Activated CD8-positive, alpha-beta memory T cell treated with anti-CD3 and anti-CD28 coated beads, Interleukin-2, amount 50 U/mL, for 24 hours (primary cell): ENCODE results near the gene ANKRD60.

Experiments
- DNase-seq: peaks from one replicate; pipeline ENCODE4 v3.0.0-alpha.2; 2020; ENCODE audit errors: extremely low read depth

Gene ANKRD60, protein sequence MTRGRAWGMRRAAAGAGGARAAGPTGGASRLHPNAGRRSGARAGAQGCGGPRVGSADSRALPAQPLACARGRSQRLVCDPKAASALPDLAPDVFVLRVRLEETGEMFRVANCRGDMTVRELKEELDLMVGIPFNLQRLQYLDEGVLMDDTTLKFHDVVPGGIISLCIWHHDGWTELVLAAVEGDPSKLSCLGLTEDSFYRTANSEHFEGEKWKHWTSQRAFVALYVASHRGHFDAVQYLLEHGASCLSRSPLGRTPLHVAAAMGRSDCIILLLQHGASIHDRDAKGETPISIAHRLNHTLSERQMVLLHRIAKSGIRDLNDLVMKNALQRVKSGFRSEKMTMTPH

DNA sequence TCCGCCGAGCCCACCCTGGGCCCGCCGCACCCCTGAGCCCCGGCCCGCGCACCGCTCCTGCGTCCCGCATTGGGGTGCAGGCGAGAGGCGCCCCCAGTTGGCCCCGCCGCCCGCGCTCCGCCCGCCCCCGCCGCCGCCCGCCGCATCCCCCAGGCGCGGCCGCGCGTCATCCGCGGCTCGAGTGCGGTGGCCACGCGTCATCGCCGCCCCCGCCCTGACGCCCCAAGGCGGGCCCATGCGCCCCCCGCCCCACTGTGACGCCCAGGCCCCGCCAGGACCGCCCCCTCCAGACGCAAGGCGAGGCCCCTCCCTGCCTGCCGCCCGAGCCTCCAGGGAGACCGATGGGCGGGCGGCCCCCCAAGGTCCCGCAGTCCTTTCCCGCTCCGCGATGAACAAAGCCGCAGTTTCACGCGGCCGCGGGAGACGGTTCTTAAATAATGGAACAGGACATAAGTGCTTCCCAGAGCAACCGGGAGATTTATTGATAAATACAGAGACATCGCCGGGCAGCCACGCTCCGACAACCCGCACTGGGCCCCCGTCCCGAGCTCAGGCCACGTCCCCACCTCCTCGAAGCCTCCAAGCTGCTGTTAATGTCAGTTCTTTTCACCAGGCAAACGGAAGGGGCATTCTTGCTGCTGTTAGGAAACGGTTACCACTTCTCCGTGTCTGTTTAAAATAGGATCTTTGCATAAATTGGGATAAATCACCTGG lies at the start of gene ANKRD60:
Gene ANKRD60, minus strand, starts transcription at position 170 of the 714 bp plus-strand sequence. Its CDS starts 0 bp downstream, at position 170.
- DNase-seq, result no peak

DNA sequence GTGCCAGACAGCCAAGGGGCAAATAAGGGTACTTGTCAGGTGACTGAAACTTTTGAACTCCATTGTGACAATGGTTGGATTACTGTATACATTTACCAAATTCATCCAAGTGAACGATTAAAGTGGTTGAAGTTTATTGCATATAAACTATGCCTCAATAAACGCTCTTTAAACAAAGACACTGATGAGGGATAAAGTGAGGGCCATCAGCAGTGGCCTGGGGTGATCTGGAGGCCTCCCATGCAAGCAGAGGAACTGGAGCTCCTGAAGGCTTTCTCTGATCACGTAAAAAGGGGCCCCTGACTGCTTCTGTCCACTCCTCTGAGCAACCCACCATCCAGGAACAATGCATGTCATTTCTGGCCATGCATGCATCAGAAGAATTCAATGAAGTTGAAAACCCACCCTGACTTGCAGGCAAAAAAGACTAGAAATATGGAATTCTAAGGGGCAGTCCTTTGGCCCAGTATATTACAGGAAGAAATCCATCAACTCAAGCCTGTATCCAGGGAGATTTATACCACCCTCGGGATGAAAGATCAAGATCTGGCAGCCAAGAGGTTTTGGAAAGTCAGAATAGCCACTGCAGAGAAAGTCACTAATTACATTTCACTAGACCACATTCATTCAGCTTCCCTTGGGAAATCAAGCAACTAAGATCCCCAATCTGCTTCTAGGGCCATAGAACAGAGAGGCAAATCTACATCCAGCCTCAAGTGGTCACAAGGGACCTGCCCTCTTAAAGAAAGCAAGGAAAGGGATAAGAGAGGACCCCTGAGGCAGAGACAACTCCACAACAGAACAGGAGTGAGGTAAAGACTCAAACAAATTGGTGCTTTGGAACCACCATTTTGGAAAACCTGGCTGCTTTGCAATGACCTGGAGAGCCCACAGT lies 49.4 kb upstream of the ANKRD60 start:
- no peak for DNase-seq

DNA sequence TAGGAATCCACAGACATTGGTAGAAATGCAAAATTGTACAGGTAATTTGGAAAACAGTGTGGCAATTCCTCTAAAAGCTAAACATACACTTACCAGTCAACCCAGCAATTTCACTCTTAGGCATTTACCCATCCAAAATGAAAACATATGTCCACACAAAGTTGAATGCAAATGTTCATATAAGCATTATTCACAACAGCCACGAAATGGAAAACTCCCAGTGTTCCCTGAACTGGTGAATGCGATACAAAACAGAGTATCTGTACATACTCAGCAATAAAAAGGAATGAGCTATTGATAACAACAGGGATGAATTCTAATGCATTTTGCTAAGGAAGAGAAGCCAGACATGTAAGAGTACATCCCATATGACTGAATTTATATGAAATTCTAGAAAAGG lies 48.7 kb upstream of the ANKRD60 start:
- no peak for DNase-seq

DNA sequence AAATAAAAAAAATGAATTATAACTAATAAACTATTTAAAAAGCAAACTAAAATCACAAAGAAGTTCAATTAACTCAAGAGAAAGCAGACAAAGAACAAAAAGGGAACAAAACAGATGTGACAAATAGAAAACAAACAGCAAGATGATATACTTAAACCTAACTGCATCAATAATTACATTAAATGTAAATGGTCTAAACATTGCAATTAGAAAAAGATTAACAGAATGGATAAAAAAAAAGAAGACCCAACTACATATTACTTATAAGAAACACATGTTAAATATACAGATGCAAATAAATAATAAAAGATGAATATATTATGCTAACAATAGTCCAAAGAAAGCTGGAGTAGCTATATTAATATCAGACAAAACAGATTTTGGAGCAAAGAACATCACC lies 45.9 kb upstream of the ANKRD60 start:
- no peak for DNase-seq

DNA sequence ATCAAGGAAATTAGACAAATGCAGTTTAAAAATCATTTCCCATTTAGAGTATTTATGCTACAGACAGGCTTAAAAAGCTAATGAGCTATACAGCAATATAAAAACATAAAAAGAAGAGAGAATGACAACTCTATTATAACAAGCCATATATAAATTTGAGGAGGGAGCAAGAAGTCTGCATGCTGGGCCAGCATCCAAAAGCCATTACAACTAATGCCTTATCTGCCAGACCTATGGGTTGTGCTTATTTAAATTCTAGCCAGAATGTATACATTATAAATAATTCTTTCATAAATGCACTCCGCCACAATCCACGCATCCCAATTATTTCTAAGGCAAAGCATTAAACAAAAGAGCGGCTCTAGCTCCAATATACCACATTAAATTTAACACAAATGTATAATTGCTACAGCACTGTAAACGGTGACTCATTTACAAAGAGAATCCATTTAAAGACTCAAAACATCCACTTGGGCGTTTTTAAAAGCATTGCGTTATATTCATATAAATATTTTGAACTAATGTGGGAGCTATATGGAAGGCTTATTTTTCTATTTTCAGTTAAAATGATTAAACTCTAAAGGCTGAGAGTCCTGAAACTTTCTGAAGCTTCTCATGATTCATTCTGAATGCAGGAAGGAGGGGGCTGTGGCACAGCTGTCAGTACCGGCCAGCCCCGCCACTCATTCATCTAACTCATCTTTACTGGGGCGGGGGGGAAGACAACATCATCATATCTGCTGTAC lies 43.3 kb upstream of the ANKRD60 start:
- DNase-seq, result no peak

DNA sequence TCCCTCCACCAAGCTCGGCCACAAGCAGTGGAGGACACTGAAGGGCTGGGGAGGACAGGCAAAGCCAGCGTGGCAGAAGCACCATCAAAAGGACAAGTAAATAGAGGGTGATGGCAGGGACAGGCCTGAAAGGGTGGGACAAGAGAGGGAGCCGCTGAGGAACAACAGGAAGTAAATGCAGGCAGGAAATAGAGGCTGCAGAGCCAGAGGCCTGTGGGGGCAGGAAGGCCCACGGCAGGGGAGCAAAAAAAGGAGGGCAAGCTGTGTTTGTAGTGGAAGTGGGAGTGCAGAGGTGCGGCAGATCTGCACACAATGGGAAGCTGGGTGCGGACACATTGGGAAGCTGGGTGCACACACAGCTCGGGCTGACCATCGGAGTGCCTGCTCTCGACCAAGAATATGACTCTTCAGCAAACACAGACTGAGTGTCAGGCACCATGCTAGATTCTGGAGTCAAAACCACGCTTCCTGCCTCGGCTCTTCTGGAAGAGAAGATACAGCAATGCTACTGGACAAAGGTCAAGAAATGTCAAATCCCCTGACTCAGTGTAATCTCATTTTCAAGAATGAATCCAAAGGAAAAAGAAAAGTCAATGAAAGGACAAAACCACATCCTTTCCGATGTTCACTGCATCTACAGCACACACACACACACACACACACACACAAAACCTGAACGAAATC lies 40.6 kb upstream of the ANKRD60 start:
- DNase-seq, result no peak

DNA sequence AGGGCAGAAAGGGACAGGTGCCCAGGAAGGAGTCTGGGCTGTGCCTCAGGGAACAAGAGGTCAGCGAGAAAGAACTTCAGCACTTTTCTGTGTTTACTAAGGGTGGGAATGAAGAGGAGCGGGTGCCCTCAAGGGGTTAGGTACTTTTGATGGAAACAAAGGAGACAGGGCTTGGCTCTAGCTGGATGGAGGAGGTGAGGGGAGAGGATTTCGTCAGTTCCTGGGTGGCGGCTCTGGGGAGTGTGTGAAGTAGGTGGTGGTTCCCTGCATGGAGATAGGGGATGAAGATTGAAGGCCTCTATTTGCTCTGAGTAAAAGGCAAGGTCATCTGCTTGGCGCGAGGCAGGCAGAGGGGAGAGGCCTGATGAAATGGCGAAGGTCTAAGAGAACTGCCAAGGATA lies 40.0 kb upstream of the ANKRD60 start:
- DNase-seq, result no peak

DNA sequence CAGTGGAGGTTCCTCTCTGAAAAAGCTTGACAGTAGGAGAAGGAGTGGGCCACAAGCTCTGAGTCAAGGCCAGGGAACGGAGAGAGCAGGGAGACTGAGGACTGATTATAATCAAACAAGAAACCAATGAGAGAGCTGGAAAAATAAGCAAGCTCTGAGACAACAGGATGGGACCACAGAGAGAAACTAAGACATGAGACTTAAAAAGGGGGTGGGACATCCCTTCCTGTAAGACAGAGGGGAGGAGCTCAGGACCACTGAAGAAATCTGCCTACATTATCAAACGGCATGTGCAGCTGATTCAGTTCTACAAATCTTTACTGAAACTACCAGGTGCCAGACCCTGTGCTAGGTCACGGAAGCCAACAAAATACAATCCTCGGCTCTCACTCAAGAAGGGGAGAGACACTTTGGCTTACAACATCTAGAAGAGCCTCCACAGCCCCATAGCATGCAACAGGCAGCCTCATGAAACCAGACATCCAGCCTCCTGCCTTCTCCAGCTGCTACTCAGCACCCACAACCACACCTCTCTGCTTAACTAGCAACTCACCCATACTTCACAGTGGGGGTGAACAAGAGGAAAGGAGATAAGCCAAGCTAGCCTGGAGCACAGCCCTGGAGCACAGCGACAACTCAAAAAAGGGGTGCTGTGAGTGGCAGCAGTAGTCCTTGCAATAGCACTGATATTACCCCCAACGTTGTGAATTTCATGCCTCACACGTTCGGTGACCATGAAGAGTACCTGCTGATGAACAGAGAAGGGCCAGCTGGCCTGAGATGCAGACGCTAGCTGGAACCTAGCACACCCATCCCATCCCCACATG lies 39.1 kb upstream of the ANKRD60 start:
- no peak for DNase-seq

DNA sequence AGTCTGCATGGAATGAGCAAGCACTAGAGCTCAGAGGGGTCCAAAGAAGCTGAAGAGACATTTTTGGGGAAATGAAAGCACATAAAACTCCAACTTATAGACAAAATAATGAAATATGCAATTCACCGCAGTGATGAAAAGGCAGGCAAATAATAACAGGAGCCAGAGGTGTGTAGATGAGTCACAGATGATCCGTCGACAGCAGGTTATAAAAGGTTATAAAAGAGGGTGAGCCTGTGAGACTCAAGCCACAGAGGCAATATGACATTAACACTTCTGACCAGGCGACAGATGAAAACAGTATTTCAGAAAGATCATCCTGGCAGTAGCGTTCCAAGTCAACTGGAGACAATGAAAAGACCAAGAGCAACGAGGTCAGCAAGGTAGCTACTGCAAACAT lies 35.8 kb upstream of the ANKRD60 start:
- no peak for DNase-seq

DNA sequence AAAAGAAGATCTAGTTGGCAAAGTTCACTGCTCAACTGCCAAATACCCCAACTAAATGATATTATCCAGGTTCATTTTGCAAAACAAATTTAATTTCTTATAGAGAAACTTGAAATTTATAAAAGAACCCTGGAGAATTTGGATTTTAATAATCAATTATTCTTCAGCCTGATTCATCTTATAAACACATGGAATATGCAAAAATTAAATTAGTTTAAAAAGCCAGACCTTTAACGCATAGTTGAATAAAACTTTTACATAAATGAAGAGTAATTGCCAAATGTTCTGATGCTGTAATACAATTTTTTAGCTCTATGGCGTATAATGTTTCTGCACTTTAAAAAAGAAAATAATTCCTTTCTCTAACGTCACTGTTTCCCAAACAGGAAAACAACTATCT lies 33.2 kb upstream of the ANKRD60 start:
- no peak for DNase-seq

DNA sequence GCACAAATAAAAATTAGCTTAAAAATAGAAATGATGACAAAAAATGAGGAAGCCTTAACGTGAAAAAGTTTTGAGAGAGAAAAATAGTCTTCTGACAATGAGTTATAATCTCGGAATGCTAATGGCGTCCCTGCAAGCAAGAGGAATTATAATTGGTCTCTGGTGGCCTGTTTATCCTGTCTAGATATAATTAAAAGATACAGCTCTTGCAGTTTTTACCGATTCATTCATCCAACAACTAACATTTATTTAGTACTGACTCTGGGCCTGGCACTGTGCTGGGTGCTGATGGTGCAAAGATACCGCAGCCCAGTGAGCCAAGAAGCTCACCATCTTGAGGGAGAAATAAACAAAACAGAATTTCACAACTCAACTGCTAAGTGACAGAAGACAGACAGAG lies 31.6 kb upstream of the ANKRD60 start:
- no peak for DNase-seq

DNA sequence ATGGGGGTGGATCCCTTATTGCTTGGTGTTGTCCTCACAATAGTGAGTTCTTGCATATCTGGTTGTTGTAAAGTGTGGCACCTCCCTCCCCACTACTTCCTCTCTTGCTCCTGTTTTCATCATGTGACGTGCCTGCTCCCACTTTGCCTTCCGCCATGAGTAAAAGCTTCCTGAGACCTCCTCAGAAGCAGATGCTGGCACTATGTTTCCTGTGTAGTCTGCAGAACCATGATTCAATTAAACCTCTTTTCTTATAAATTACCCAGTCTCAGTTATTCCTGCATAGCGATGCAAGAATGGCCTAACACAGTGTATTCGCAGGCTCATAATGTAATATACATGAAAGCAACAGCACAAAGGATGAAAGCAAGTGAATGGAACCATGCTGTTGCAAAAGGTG lies 28.4 kb upstream of the ANKRD60 start:
- no peak for DNase-seq

DNA sequence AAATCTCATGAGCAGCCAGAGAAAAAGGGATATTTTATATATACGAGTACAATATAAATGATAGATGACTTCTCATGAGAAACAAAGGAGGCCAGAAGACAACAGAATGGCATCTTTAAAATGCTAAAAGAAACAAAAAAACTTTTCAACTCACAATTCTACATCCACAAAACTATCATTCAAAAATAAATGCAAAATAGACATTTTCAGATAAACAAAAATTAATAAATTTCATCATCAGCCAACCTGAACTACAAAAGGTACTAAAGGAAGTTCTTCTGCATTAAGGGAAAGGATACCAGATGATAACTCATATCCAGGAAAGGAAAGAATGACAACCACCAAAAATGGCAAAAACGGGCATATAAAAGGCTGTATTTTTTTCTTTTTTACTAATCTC lies 27.9 kb upstream of the ANKRD60 start:
- DNase-seq, result no peak

DNA sequence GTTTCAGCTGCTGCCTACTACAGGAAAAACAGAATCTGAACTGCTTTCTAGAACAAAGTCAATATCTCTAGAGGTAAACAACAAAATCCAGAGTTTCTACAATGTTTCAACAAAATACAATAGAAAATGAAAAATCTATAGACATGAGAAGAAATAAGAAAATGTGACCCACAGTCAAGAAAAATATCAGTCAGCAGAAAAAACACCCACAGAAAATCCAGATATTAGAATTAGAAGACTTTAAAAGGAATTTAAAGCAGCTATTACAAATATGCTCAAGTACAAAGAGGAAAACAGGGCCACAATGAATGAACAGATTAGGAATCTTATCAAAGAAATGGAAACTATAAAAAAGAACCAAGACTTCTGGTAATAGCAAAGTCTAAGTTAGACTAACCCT lies 26.4 kb upstream of the ANKRD60 start:
- DNase-seq, result no peak

DNA sequence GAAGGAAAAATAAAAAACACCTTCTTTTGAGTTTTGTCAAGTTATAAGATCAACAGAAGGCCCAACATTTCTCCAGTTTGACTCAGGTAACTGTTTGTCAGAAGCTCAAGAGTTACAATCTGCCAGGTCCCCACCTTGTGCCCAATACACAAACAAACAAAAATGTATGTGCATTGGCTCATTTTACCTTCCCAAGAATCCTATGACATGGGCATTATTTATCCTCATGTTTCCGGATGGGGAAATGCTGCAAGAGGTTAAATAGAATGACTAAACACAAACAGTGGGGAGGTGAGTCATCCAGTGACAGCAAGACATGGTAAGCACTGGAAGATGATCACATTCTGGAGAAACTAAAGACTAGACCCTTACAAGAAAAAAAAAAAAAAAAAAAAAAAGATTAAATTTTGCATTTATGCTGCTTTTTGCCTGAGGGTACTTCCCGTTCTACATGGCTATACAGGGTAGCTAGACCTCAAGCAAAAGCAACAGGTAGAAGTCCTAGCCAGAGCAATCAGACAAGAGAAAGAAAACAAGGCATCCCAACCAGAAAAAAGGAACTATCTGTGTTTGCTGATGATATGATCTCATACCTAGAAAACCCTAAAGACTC lies 23.6 kb upstream of the ANKRD60 start:
- DNase-seq, result no peak

DNA sequence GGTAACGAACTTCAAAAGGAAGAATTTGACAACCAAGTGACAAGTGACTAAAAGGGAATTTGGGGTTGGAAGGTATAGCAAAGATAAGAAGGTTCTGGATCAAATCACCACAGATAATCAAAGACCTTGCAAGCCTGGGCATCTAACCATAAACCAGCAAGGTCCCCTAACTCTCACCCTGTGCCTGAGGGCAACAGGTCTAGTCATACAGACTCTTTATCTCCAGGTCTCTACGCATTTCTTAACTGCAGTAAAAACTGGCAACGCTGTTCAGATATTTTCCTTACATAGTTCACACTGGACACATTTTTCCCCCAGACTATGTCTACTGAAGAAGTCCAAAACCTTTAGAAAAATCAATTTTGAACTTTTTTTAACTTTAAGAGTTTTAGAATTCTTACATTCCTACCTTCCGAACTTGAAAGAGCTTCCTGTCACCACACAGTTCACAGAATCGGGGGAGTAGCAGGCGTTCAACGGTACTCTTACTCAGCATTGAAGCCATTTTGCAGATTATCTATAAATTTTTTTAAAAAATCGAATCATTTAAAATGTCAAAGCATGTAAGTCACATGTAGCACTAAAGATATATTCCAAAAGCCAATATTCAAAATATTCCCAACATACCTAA lies 23.0 kb upstream of the ANKRD60 start:
- DNase-seq, result no peak

DNA sequence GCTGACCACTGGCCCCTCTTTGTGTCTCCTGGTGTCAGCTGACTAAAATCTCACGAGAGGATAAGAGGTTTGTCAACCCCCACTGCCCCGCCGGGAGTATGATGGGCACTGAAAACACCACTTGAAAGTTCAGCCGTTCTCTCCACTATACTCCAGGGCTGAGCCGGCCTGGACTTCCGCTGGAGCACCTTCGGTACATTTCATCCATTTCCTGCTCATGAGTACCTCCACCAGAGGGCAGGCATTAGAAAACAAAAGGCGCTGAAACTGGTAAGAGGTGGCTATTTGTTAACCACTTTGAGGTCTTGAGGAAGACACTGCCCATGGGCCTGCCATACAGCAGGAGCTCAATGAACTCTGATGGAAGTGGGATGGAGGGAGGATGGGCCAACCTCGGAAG lies 17.9 kb upstream of the ANKRD60 start:
- no peak for DNase-seq

DNA sequence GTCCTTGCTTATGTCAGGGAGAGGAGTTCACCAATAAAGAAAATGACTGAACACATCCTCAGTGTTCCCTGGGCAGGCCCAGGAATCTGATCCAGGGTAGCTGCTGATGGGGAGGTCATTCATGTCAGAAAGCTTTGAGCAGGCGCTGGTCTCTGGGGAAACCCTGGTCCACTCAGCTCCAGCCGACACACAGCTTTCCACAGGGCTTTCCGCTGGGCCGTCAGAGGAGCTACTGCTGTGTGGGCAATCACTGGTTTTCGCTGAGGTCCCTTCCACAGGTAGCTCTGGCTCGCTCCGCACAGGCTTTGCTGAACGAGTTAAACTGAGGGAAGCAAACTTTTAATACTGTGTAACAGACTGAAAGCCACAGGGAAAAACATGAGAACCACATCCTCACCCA lies 17.5 kb upstream of the ANKRD60 start:
- no peak for DNase-seq

DNA sequence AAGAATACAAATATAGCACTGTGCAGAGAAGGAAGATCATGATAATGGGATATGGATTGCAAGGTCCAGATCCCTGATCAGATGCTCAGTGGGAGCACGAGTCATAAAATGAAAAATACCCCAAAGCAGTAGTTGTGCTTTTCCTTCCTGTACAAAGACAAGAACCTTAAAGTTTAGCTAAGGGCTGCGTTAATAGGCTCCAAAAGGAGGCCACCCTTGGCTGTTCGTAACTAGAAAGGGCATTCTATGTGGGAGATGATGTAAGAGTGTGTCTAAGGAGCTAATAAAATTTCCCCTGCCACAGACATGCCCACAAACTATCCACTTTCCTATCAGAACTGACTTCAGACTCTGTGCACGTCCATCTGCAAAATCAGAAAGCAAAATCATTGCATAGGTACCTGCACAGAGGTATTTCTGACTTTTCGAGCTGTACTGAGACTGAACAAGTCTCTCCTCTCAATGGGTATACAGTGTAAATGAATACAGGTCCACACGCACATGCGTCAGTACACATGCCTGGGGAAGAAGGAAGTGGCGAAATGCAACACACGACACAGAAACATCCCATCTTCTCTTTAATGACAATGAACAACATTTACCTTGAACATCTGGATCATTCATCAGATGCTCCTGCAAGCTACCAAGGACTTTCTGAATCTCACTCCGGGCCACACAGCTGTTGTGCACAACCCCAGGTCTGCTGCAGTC lies 16.9 kb upstream of the ANKRD60 start:
- no peak for DNase-seq
